Measurements from ENCODE around the gene ASPDH.
A peak's percentile ranks its signal among the peaks of the same experiment; 100 is the strongest.
"Not testable (repeated sequence)": the region's sequence is repeated elsewhere in the genome, so short reads cannot be mapped to it uniquely, and the experiment has no call there.

ASPDH gene

GRCh38 chr19:50476224-50476906 is 37.3 kb downstream of the ASPDH start, which contains the start of the genes EMC10 and GARIN5A:
Gene EMC10 (plus strand): TSS chr19:50476507. CDS start chr19:50476545, 38 bp downstream.
Gene GARIN5A (minus strand): TSS chr19:50476848. CDS start chr19:50476388, 460 bp downstream.
- DNase-seq, result peak; percentile 96 to 97

GRCh38 chr19:50475736-50476223 is 37.9 kb downstream of the ASPDH start:
- DNase-seq, result no peak

DNA sequence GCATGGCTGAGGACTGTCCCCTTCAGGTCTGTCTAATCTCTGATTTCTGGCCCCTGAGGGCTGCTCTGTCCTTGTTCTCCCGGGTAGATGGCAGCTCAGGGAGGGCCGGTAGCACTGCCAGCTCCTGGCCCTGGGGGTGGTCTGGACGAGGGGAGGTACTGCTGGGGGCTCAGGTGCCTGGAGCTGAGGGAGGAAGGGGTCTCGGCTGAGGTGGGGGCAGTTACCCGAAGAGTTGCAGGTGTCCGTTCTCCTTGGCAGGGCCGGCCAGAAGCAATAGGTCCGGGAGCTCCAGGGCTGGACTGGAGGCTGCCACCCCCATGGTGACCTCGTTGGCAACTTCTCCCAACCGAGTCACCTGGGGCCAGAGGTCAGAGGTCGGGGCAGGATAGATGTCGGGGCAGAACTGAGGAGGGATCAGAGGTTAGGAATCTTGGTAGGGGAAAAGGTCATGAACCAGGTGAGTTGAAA is 38.6 kb downstream of the ASPDH start:
- DNase-seq, result no peak

DNA sequence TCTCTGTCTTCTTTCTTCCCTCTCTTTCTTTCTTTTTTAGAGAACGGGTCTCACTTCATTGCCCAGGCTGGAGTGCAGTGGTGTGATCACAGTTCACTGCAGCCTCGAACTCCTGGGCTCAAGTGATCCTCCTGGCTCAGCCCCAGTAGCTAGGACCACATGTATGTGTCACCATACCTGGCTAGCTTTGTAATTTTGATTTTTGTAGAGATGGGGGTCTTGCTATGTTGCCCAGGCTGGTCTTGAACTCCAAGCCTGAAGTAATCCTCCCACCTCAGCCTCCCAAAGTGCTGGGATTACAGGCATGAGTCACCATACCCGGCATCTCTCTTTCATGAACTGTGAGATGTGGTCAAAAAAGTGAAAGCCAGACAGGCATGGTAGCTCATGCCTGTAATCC is 40.4 kb downstream of the ASPDH start:
- DNase-seq, result not testable (repeated sequence)

- no peak for DNase-seq
These were observed 44.9 kb downstream of the ASPDH start for GRCh38 chr19:50468818-50469217.

GRCh38 chr19:50467566-50467965 is 46.1 kb downstream of the ASPDH start:
- no peak for DNase-seq

DNA sequence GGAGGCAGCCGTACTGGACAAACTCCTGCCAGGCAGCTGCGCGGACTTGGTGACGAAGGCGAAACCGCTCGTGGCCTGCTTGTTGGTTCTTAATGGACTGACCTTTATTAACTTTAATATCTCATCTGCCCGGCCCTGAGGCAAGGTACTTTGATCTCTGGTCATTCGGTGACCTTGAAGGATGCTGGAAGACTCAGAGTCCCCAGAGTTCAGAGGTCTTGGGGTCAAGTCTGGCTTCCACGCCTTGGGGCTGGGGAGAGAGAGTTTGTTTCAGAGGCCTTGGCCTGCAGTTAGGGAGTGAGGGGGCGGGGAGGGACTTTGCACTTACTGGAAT is 47.0 kb downstream of the ASPDH start:
- DNase-seq, result no peak

GRCh38 chr19:50465986-50466705 is 47.6 kb downstream of the ASPDH start:
- DNase-seq, result no peak

DNA sequence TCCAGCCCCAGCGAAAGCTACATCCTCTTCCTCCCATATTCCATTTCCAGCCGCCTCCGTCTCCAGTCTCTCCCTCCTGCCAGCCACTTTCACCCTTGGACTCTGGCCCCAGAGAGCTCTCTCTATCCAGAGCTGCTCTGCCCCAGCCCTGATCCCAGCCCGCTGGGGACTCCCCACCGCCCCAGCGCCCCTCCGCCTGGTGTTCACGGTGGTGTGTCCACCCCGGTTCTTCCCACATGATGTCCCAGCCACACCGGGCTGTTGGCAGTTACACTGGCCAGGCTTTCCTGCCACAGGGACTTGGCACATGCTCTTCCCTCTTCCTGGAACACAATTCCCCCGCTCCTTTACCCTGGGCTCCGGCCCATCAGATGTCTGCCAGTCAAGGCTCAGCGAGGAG is 48.7 kb downstream of the ASPDH start:
- no peak for DNase-seq

DNA sequence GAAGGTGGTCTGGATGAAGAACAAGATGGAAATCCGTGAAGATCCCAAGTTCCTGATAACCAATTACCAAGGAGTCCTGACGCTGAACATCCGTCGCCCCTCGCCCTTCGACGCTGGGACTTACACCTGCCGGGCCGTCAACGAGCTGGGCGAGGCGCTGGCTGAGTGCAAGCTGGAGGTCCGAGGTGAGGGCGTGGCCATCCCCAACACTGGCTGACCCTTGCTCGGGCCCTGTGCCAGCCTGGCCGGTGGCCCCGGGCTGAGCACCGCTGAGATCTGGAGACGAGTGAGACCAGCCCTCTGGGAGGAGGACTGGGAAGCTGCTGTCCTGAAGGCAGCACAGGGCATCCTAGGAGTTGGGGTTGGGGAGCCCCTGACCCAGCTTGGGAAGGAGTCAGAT is 49.4 kb downstream of the ASPDH start:
- no peak for DNase-seq

DNA sequence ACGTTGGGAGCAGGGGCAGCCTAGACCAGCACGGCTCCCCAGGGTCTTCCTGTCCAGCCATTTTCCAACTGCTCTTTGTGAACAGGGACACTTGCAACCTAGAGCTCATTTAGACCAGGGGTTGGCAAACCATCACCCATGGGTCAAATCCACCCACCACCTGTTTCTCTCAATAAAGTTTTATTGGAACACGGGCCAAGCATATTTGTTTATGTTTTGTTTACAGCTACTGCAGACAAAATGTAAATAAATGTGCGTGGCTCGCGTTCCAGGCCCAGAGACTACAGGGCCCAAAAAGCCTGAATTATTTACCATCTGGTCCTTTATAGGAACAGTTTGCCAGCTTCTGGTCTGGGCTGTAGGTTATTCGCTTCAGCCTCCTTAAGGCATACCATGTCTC is 50.7 kb downstream of the ASPDH start:
- DNase-seq, result no peak
